Activated naive CD4-positive, alpha-beta T cell (primary cell): ENCODE data around the gene B2M.
"Not testable (repeated sequence)": the region's sequence is repeated elsewhere in the genome, so short reads cannot be mapped to it uniquely, and the experiment has no call there.

ENCODE experiments used
- DNase-seq, 4 experiments: peaks; one replicate each; lab custom pipeline; 2025; lab: John Stamatoyannopoulos, UW

B2M gene

GRCh38 chr15:44698641-44699040 lies 12.7 kb upstream of the B2M start:
- DNase-seq = no peak

GRCh38 chr15:44700676-44701075 lies 10.6 kb upstream of the B2M start:
- not testable (repeated sequence) for DNase-seq

DNA sequence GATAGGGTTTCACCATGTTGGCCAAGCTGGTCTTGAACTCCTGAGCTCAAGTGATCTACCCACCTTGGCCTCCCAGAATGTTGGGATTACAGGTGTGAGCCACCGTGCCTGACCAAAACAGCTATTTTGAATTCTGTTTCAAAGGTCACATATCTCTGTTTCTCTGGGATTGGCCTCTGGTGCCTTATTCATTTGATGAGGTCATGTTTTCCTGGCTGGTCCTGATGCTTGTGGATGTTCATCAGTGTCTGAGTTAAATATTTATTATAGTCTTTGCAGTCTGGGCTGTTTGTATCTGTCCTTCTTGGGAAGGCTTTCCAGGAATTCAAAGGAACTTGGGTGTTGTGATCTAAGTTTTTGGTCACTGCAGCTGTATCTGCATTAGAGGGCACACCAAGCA lies 5.3 kb upstream of the B2M start:
- DNase-seq = no peak

DNA sequence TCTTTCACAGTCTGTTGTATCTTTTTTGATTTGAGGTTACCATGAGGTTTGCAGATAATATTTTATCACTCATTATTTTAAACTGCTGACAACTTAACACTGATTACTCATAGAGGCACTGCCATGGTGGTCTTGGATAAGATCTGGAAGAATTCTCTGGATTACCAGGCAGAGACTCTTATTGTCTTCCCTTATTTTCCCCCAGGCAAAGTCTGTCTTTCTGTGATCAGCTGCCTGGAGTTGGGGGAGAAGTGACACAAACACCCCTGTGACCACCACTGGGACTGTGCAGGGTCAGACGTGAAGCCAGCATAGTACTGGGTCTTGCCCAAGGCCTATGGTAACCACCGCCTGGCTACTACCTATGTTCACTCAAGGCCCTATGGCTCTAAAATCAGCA lies 4.9 kb upstream of the B2M start:
- no peak for DNase-seq

DNA sequence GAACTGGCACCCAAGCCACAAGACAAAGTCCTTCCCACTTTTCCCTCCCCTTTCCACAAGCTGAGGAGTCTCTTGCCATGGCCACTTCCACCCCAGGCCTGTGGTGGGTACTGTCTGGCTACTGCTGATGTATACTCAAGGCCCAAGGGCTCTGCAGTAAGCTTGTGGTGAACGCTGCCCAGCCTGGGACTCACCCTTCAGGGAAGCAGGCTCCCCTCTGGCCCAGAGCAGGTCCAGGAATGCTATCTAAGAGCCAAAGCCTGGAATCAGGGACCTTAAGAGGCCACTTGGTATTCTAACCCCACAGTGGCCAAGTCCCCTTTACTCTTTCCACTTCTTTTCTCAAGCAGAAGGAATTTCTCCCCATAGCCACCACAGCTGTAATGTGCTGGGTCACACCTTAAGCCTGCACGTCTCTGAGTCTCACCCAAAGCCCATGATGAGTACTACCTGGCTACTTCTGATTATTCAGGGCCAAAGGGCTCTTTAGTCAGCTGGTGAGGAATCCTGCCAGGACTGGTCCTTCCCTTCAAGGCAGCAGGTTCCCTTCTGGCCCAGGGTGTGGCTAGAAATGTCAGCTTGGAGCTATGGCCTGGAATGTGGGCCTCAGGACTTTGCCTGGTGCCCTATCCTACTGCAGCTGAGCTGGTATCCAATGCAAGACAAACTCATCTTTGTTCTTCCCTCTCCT lies 4.2 kb upstream of the B2M start:
- DNase-seq = no peak

DNA sequence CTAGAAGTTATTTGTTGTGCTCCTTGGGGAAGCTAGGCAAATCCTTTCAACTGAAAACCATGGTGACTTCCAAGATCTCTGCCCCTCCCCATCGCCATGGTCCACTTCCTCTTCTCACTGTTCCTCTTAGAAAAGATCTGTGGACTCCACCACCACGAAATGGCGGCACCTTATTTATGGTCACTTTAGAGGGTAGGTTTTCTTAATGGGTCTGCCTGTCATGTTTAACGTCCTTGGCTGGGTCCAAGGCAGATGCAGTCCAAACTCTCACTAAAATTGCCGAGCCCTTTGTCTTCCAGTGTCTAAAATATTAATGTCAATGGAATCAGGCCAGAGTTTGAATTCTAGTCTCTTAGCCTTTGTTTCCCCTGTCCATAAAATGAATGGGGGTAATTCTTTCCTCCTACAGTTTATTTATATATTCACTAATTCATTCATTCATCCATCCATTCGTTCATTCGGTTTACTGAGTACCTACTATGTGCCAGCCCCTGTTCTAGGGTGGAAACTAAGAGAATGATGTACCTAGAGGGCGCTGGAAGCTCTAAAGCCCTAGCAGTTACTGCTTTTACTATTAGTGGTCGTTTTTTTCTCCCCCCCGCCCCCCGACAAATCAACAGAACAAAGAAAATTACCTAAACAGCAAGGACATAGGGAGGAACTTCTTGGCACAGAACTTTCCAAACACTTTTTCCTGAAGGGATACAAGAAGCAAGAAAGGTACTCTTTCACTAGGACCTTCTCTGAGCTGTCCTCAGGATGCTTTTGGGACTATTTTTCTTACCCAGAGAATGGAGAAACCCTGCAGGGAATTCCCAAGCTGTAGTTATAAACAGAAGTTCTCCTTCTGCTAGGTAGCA lies 851 bp upstream of the B2M start:
- peak in 2 of 4 experiments; percentile 17 to 27 for DNase-seq

GRCh38 chr15:44711743-44712345 lies 527 bp downstream of the B2M start:
- peak in 3 of 4 experiments; percentile 42 to 66 (median 61) for DNase-seq

DNA sequence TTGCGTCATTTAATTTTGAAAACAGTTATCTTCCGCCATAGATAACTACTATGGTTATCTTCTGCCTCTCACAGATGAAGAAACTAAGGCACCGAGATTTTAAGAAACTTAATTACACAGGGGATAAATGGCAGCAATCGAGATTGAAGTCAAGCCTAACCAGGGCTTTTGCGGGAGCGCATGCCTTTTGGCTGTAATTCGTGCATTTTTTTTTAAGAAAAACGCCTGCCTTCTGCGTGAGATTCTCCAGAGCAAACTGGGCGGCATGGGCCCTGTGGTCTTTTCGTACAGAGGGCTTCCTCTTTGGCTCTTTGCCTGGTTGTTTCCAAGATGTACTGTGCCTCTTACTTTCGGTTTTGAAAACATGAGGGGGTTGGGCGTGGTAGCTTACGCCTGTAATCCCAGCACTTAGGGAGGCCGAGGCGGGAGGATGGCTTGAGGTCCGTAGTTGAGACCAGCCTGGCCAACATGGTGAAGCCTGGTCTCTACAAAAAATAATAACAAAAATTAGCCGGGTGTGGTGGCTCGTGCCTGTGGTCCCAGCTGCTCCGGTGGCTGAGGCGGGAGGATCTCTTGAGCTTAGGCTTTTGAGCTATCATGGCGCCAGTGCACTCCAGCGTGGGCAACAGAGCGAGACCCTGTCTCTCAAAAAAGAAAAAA lies 1.2 kb downstream of the B2M start:
- peak in 3 of 4 experiments; percentile 23 to 42 (median 33) for DNase-seq

DNA sequence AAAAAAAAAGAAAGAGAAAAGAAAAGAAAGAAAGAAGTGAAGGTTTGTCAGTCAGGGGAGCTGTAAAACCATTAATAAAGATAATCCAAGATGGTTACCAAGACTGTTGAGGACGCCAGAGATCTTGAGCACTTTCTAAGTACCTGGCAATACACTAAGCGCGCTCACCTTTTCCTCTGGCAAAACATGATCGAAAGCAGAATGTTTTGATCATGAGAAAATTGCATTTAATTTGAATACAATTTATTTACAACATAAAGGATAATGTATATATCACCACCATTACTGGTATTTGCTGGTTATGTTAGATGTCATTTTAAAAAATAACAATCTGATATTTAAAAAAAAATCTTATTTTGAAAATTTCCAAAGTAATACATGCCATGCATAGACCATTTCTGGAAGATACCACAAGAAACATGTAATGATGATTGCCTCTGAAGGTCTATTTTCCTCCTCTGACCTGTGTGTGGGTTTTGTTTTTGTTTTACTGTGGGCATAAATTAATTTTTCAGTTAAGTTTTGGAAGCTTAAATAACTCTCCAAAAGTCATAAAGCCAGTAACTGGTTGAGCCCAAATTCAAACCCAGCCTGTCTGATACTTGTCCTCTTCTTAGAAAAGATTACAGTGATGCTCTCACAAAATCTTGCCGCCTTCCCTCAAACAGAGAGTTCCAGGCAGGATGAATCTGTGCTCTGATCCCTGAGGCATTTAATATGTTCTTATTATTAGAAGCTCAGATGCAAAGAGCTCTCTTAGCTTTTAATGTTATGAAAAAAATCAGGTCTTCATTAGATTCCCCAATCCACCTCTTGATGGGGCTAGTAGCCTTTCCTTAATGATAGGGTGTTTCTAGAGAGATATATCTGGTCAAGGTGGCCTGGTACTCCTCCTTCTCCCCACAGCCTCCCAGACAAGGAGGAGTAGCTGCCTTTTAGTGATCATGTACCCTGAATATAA lies 2.0 kb downstream of the B2M start:
- no peak for DNase-seq

- no peak for DNase-seq
Observed at GRCh38 chr15:44715142-44715796, 4.0 kb downstream of the B2M start.

- DNase-seq = no peak
Observed at GRCh38 chr15:44715797-44716334, 4.5 kb downstream of the B2M start.

DNA sequence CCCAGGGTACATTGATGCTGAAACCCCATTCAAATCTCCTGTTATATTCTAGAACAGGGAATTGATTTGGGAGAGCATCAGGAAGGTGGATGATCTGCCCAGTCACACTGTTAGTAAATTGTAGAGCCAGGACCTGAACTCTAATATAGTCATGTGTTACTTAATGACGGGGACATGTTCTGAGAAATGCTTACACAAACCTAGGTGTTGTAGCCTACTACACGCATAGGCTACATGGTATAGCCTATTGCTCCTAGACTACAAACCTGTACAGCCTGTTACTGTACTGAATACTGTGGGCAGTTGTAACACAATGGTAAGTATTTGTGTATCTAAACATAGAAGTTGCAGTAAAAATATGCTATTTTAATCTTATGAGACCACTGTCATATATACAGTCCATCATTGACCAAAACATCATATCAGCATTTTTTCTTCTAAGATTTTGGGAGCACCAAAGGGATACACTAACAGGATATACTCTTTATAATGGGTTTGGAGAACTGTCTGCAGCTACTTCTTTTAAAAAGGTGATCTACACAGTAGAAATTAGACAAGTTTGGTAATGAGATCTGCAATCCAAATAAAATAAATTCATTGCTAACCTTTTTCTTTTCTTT lies 5.8 kb downstream of the B2M start:
- DNase-seq = no peak

DNA sequence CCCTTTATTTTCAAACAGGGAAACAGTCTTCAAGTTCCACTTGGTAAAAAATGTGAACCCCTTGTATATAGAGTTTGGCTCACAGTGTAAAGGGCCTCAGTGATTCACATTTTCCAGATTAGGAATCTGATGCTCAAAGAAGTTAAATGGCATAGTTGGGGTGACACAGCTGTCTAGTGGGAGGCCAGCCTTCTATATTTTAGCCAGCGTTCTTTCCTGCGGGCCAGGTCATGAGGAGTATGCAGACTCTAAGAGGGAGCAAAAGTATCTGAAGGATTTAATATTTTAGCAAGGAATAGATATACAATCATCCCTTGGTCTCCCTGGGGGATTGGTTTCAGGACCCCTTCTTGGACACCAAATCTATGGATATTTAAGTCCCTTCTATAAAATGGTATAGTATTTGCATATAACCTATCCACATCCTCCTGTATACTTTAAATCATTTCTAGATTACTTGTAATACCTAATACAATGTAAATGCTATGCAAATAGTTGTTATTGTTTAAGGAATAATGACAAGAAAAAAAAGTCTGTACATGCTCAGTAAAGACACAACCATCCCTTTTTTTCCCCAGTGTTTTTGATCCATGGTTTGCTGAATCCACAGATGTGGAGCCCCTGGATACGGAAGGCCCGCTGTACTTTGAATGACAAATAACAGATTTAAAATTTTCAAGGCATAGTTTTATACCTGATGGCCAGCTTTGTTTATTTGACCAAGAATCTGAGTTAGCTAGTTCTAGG lies 7.0 kb downstream of the B2M start:
- DNase-seq = no peak

- DNase-seq = no peak
Observed at GRCh38 chr15:44718927-44719292, 7.6 kb downstream of the B2M start.

- DNase-seq = no peak
Observed at GRCh38 chr15:44719293-44719999, 8.1 kb downstream of the B2M start.

GRCh38 chr15:44720000-44720435 lies 8.7 kb downstream of the B2M start:
- not testable (repeated sequence) for DNase-seq

DNA sequence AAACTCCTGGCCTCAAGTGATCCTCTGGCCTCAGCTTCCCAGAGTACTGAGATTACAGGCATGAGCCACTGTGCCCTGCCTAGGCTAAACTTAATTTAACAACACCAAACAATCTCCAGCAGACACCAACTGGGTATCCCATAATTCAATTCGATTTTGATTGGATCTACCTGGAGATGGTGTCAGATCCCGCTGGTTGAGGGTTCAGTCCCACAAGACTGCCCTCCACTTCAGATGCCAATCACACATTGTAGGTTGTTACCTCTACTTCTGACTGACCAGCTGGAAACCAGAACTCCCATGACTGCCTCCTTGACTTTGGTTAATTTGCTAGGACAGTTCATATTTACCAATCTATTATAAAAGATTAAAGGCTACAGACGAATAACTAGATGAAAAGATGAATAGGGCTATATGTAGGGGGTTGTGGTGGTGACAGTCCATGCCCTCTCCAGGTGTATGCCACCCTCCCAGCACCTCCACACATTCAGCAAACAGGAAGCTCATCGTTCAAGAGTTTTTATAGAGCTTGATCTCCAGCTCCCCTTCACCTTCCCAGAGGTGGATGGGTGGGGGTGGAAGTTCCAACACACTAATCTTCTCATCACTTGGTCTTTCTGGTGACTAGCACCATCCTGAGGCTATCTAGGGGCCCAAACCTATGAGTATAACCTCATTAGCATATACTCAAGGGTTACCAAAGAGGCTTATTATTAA lies 9.3 kb downstream of the B2M start:
- no peak for DNase-seq

DNA sequence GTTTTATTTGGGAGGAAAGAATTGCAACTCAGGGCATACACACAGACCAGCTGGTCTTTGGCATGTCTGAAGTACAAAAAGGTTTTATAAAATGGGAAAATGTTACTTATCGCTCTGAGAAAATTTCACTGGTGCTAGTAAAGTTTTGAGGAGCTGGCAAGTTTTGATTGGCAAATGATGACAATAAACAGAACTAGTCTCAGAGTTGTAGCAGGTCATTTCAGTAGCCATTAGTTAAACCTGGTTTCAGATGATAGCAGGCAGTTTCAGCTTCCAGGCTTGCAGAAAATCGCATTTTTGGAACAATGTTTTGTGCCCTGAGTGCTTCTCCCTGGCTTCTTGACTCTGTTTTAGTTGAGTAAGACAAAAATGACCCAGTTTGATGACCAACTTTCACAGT lies 10.7 kb downstream of the B2M start:
- DNase-seq = no peak
